ENCODE results near the gene KNDC1.

KNDC1 gene

DNA sequence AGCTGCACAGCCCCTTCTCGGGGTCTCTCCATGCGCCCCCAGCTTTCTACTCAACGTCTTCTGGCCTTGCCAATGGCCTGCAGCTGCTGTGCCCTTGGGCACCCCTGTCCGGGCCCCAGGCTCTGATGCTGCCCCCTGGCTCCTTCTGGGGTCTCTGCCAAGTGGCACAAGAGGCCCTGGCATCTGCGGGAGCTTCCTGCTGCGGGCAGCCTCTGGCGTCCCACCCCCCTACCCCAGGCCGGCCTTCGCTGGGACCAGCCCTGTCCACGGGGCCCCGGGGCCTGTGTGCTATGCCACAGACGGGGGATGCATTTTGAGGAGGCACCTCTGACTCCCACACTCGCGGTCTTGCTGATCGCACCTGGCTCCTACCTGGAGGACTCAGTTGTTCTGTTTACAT lies 80.0 kb downstream of the KNDC1 start:
- no peak for TF ChIP-seq CTCF (IDR thresholded peaks at IDR 0.05; ENCODE audit: insufficient read depth, low read length, missing control alignments)
- CTCF ChIA-PET: no interaction called here

GRCh38 chr10:133241501-133242205 lies 81.6 kb downstream of the KNDC1 start:
- CTCF ChIA-PET: no interaction called here
- H3K4me3 ChIP-seq (ENCODE audit: low read depth, low read length): no peak overlapping the region
- POLR2A ChIA-PET: no interaction called here
- DNase-seq (ENCODE audit: low read depth, low spot score): no peak
- no peak for TF ChIP-seq CTCF (IDR thresholded peaks at IDR 0.05; ENCODE audit: insufficient read depth, low read length, missing control alignments)

More for the DNA sequence above, 80.0 kb downstream of the KNDC1 start:
- POLR2A ChIA-PET: no interaction called here
- no peak overlapping the region for H3K4me3 ChIP-seq (ENCODE audit: low read depth, low read length)
- no peak for DNase-seq (ENCODE audit: low read depth, low spot score)

- H3K4me3 ChIP-seq (ENCODE audit: low read depth, low read length): no peak overlapping the region
- DNase-seq (ENCODE audit: low read depth, low spot score): no peak
- CTCF ChIA-PET: no interaction called here
These were observed 82.8 kb downstream of the KNDC1 start for GRCh38 chr10:133242611-133243356.

DNA sequence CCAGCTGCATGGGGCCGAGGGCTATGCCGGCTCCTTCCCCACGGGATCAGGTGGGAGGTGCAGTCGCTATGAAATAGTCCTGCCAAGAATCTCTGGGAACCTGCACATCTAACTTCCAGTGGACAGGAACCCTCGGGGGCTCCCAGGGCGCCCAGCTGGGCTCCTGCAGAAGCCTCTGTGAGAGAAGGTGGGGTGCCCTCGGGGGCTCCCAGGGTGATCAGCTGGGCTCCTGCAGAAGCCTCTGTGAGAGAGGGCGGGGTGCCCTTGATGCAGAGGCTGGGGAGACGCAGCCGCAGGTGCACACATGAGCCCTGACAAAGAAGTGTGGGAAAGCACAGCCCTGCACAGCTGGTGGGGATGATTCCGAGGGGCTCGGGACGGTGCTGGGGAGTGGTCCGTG lies 83.6 kb downstream of the KNDC1 start:
- H3K4me3 ChIP-seq (ENCODE audit: low read depth, low read length): no peak overlapping the region
- ChIA-PET POLR2A (no interaction called here), CTCF (no interaction called here)
- TF ChIP-seq CTCF (IDR thresholded peaks at IDR 0.05; ENCODE audit: insufficient read depth, low read length, missing control alignments): no peak
- DNase-seq (ENCODE audit: low read depth, low spot score): no peak

More at GRCh38 chr10:133242611-133243356, 82.8 kb downstream of the KNDC1 start:
- POLR2A ChIA-PET: no interaction called here
- no peak for TF ChIP-seq CTCF (IDR thresholded peaks at IDR 0.05; ENCODE audit: insufficient read depth, low read length, missing control alignments)

DNA sequence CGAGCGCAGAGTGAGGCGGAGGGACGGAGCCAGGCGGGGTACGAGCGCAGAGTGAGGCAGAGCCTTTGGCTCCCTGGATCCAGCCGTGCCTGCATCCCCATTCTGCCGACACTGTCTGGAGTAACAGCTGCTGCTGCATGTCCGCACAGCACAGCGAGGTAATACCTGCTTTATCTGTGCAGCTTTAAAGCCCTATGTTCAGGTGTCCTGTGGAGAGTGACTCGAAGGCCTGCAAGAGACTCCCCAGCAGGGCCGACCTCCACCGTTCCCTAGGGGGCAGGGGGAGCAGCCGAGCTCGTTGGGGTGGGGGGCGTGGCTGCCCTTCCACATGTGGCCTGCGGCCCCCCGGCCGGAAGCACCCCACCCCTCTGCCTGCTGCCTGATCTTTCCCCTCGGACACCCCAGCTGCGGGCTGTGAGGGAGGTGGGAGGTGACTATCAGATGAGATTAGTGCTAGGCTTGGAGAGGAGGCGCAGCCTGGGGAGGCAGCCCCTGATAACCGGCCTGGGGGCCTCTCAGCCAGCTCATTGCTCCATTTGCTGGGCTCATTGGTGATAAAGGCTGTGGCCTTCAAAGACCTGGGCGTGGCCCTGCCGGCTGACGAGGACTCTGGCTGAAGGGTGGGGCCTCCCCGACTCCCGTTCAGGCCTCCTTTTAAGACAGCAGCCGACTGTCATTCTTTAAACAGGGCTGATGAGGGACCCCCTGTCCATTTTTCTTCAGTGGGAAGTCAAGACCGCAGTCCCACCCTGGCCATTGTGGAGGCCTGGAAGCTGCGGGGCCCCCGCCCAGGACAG lies 85.6 kb downstream of the KNDC1 start:
- no peak overlapping the region for H3K4me3 ChIP-seq (ENCODE audit: low read depth, low read length)
- TF ChIP-seq CTCF (IDR thresholded peaks at IDR 0.05; ENCODE audit: insufficient read depth, low read length, missing control alignments): no peak
- POLR2A ChIA-PET: no interaction called here
- CTCF ChIA-PET: interaction anchor here (1.0 to 1.2 kb wide), 3 partner anchors 10 to 84 kb away, joined by 3 read pairs; no protein-coding TSS in a partner anchor
- DNase-seq (ENCODE audit: low read depth, low spot score): no peak

GRCh38 chr10:133246236-133246626 lies 86.2 kb downstream of the KNDC1 start:
- CTCF ChIA-PET: interaction anchor here (1.0 to 1.2 kb wide), 3 partner anchors 10 to 83 kb away, joined by 3 read pairs; no protein-coding TSS in a partner anchor
- TF ChIP-seq CTCF (IDR thresholded peaks at IDR 0.05; ENCODE audit: insufficient read depth, low read length, missing control alignments): no peak
- H3K4me3 ChIP-seq (ENCODE audit: low read depth, low read length): no peak overlapping the region
- DNase-seq (ENCODE audit: low read depth, low spot score): no peak
- POLR2A ChIA-PET: no interaction called here
